ENCODE measurements around the gene ACSF3.

Gene ACSF3

DNA sequence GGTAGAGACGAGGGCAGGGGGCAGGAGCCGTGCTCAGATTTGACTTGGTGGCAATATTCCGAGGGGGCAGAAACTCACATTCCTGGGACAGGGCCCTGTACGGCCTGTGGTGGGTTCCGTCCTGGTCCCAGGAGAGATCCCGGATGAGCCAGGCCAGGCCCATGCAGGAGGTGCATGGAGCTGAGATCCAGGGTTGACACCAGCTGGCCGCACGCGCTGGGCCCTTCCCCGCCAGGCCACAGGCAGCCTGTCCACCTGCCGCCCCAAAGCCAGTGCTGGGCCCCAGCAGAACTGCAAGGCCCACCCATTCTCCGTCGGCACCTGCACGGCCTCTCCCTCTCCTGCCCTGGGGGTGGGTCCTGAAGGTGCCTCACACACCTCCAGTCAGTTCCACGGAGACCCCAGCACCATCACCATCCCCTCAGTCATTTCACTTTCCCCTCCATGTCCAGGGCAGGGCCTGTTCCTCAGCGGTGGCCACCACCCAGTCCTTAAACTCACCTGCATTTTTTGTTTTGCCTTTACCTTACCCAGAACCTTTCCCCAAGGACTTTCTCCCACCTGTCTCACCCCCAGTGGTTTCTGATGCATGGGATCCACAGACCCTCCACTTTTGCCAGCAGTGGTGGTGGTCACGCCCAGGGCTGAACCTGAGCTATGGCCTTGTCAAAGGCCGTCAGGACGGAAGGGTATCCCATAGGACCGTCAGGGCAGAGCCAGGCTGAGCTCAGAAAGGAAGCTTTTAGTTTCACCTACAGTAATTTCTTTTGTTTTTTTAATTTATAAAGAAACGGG, 52.8 kb downstream of the ACSF3 start:
- Histone ChIP-seq H3K27ac (ENCODE audit: low read depth, low read length, poor library complexity, severe bottlenecking) (no peak overlapping the region), H3K79me2 (ENCODE audit: insufficient read depth, low read length) (no peaks in the 10 kb centered on the region), H3K9ac (ENCODE audit: low read length) (no peak overlapping the region), H3K4me3 (ENCODE audit: low read depth, low read length, poor library complexity, severe bottlenecking) (no peak overlapping the region), H3K4me1 (ENCODE audit: insufficient read depth, low read length, severe bottlenecking) (no peaks in the 10 kb centered on the region), H3K36me3 (ENCODE audit: insufficient read depth, low read length) (peaks cover 99% of the 10 kb centered on the region), H3K9me3 (ENCODE audit: low read length) (peaks cover 15% of the 10 kb centered on the region), H2AFZ (ENCODE audit: low read length) (no peak overlapping the region), H3K4me2 (ENCODE audit: low read length) (no peak overlapping the region), H3K27me3 (ENCODE audit: insufficient read depth, low read length) (no peaks in the 10 kb centered on the region), H3K9me2 (ENCODE audit: low read depth, low read length) (no peaks in the 10 kb centered on the region), H4K20me1 (ENCODE audit: insufficient read depth, low read length) (no peaks in the 10 kb centered on the region), H3F3A (ENCODE audit: insufficient read depth, low read length) (no peaks in the 10 kb centered on the region)
- TF ChIP-seq, protein P1, sequence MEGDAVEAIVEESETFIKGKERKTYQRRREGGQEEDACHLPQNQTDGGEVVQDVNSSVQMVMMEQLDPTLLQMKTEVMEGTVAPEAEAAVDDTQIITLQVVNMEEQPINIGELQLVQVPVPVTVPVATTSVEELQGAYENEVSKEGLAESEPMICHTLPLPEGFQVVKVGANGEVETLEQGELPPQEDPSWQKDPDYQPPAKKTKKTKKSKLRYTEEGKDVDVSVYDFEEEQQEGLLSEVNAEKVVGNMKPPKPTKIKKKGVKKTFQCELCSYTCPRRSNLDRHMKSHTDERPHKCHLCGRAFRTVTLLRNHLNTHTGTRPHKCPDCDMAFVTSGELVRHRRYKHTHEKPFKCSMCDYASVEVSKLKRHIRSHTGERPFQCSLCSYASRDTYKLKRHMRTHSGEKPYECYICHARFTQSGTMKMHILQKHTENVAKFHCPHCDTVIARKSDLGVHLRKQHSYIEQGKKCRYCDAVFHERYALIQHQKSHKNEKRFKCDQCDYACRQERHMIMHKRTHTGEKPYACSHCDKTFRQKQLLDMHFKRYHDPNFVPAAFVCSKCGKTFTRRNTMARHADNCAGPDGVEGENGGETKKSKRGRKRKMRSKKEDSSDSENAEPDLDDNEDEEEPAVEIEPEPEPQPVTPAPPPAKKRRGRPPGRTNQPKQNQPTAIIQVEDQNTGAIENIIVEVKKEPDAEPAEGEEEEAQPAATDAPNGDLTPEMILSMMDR (IDR thresholded peaks at IDR 0.05; ENCODE audit: low read length) = no peak
- no peak for TF ChIP-seq EZH2 (IDR thresholded peaks at IDR 0.05; ENCODE audit: borderline replicate concordance, low read length)

DNA sequence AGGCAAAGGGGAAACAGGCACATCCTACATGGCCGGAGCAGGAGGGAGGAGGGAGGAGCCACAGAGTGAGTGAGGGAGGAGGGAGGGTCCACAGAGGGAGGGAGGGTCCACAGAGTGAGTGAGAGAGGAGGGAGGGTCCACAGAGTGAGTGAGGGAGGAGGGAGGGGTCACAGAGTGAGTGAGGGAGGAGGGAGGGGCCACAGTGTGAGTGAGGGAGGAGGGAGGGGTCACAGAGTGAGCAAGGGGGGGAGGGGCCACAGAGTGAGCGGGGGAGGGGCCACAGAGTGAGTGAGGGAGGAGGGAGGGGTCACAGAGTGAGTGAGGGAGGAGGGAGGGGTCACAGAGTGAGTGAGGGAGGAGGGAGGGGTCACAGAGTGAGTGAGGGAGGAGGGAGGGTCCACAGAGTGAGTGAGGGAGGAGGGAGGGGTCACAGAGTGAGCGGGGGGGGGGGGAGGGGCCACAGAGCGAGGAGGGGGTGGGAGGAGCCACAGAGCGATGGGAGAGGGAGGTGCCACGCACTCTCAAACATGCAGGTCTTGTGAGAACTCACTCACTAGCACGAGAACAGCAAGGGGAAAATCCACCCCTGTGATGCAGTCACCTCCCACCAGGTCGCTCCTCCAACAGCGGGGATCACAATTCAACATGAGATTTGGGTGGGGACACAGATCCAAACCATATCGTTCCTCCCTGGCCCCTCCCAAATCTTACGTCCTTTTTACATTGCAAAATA, 53.6 kb downstream of the ACSF3 start:
- H3K27ac ChIP-seq (ENCODE audit: low read depth, low read length, poor library complexity, severe bottlenecking) = no peak overlapping the region
- no peaks in the 10 kb centered on the region for H3K9me2 ChIP-seq (ENCODE audit: low read depth, low read length)
- no peak overlapping the region for H3K4me3 ChIP-seq (ENCODE audit: low read depth, low read length, poor library complexity, severe bottlenecking)
- no peak overlapping the region for H3K4me2 ChIP-seq (ENCODE audit: low read length)
- H2AFZ ChIP-seq (ENCODE audit: low read length) = no peak overlapping the region
- TF ChIP-seq, protein P1 (IDR thresholded peaks at IDR 0.05; ENCODE audit: low read length) = no peak
- no peak for TF ChIP-seq EZH2 (IDR thresholded peaks at IDR 0.05; ENCODE audit: borderline replicate concordance, low read length)
- H3K4me1 ChIP-seq (ENCODE audit: insufficient read depth, low read length, severe bottlenecking) = peaks cover 3% of the 10 kb centered on the region
- H3K36me3 ChIP-seq (ENCODE audit: insufficient read depth, low read length) = peaks cover 98% of the 10 kb centered on the region
- H4K20me1 ChIP-seq (ENCODE audit: insufficient read depth, low read length) = no peaks in the 10 kb centered on the region
- H3K9me3 ChIP-seq (ENCODE audit: low read length) = peaks cover 15% of the 10 kb centered on the region
- H3K27me3 ChIP-seq (ENCODE audit: insufficient read depth, low read length) = no peaks in the 10 kb centered on the region
- no peaks in the 10 kb centered on the region for H3F3A ChIP-seq (ENCODE audit: insufficient read depth, low read length)
- no peaks in the 10 kb centered on the region for H3K79me2 ChIP-seq (ENCODE audit: insufficient read depth, low read length)
- no peak overlapping the region for H3K9ac ChIP-seq (ENCODE audit: low read length)

DNA sequence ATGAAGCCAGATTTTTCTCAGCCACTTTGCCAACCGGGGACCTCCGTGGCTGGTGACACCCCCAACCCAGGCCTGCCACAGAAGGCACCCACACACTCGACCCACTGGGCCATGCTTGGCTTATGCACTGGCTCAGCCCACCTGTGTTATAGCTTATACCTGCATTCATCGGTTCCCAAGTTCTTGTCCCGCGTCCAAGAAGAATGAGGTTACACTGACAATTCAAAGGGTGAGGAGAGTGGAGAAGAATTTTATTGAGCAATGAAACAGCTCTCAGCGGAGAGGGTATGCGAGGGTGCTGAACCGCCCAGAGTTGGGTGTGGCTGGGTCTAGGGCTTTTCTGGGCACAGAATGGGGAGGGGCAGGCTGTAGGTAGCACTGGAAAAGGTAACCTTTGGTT, 55.7 kb downstream of the ACSF3 start:
- no peak for TF ChIP-seq EZH2 (IDR thresholded peaks at IDR 0.05; ENCODE audit: borderline replicate concordance, low read length)
- TF ChIP-seq, protein P1 (IDR thresholded peaks at IDR 0.05; ENCODE audit: low read length) = no peak
- Histone ChIP-seq H3K27me3 (ENCODE audit: insufficient read depth, low read length) (no peaks in the 10 kb centered on the region), H3K4me2 (ENCODE audit: low read length) (no peak overlapping the region), H3K36me3 (ENCODE audit: insufficient read depth, low read length) (peaks cover 77% of the 10 kb centered on the region), H4K20me1 (ENCODE audit: insufficient read depth, low read length) (no peaks in the 10 kb centered on the region), H3K27ac (ENCODE audit: low read depth, low read length, poor library complexity, severe bottlenecking) (no peak overlapping the region), H3K9me3 (ENCODE audit: low read length) (peaks cover 15% of the 10 kb centered on the region), H3F3A (ENCODE audit: insufficient read depth, low read length) (no peaks in the 10 kb centered on the region), H2AFZ (ENCODE audit: low read length) (no peak overlapping the region), H3K79me2 (ENCODE audit: insufficient read depth, low read length) (no peaks in the 10 kb centered on the region), H3K9ac (ENCODE audit: low read length) (no peak overlapping the region), H3K4me1 (ENCODE audit: insufficient read depth, low read length, severe bottlenecking) (peaks cover 15% of the 10 kb centered on the region), H3K4me3 (ENCODE audit: low read depth, low read length, poor library complexity, severe bottlenecking) (no peak overlapping the region), H3K9me2 (ENCODE audit: low read depth, low read length) (no peaks in the 10 kb centered on the region)

Data from OCI-LY1 (cell line).